Measurements from ENCODE around the gene SMIM7.

DNA sequence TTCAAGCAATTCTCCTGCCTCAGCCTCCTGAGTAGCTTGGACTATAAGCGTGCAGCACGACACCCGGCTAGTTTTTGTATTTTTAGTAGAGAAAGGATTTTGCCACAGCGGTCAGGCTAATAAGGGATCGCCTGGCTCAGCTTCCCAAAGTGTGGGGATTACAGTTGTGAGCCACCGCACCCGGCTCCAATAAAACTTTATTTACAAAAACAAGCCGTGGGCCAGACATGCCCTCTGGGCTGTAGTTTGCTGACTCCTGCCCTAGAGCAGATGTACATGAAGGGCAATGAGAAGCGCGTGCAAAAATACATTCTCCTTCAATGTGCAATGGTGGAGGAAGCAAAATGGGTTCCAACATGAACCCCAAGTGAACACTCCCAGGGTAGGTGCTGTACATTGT is 18.2 kb downstream of the SMIM7 start:
- TF ChIP-seq, protein P1, sequence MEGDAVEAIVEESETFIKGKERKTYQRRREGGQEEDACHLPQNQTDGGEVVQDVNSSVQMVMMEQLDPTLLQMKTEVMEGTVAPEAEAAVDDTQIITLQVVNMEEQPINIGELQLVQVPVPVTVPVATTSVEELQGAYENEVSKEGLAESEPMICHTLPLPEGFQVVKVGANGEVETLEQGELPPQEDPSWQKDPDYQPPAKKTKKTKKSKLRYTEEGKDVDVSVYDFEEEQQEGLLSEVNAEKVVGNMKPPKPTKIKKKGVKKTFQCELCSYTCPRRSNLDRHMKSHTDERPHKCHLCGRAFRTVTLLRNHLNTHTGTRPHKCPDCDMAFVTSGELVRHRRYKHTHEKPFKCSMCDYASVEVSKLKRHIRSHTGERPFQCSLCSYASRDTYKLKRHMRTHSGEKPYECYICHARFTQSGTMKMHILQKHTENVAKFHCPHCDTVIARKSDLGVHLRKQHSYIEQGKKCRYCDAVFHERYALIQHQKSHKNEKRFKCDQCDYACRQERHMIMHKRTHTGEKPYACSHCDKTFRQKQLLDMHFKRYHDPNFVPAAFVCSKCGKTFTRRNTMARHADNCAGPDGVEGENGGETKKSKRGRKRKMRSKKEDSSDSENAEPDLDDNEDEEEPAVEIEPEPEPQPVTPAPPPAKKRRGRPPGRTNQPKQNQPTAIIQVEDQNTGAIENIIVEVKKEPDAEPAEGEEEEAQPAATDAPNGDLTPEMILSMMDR (IDR thresholded peaks at IDR 0.05) = no peak
- TF ChIP-seq POLR2A (IDR thresholded peaks at IDR 0.05) = no peak
